Small intestine (tissue), 16 donors: Measurements from ENCODE around the gene LMNA. TPM values are rescaled to one million over a fixed set of nuclear protein-coding genes. Genes with fewer than 3 reads are reported as not detected.
"Not testable (repeated sequence)": the region's sequence is repeated elsewhere in the genome, so short reads cannot be mapped to it uniquely, and the experiment has no call there.

Source experiments
- DNase-seq, 2 donors: peaks; one replicate each; pipeline versions ENCODE4 v3.0.0 to v3.0.0-alpha.2; 2013
- FAIRE-seq: peaks from 2 replicates; lab custom pipeline; 2012; peaks lifted over from hg19 to GRCh38; lab: Jason Lieb, UNC
- H3K27ac ChIP-seq, 3 donors: one replicate each; pipeline ENCODE4 v1.5.1; 2013; ENCODE audit warnings: low read length in 2 of 3, mild to moderate bottlenecking in 2 of 3, control low read depth in 1 of 3, inconsistent platforms in 1 of 3, low read depth in 1 of 3, moderate library complexity in 1 of 3
- H3K27me3 ChIP-seq, 3 donors: one replicate each; pipeline ENCODE4 v1.6.1; 2013; ENCODE audit warnings: low read length in 3 of 3, inconsistent platforms in 1 of 3; ENCODE audit not compliant: control insufficient read depth in 3 of 3, insufficient read depth in 3 of 3
- H3K36me3 ChIP-seq, 3 donors: one replicate each; pipeline ENCODE4 v1.6.1; 2013; ENCODE audit warnings: low read length in 3 of 3, inconsistent platforms in 1 of 3, low read depth in 1 of 3, mild to moderate bottlenecking in 1 of 3, moderate library complexity in 1 of 3; ENCODE audit not compliant: control insufficient read depth in 3 of 3, insufficient read depth in 2 of 3
- H3K4me1 ChIP-seq, 3 donors: one replicate each; pipeline ENCODE4 v1.6.1; 2013; ENCODE audit warnings: low read length in 2 of 3, inconsistent platforms in 1 of 3, low read depth in 1 of 3, mild to moderate bottlenecking in 1 of 3, moderate library complexity in 1 of 3; ENCODE audit not compliant: control insufficient read depth in 3 of 3, insufficient read depth in 2 of 3
- H3K4me3 ChIP-seq, 3 donors: one replicate each; pipeline ENCODE4 v1.5.1; 2013; ENCODE audit warnings: low read length in 3 of 3, control low read depth in 1 of 3, inconsistent platforms in 1 of 3, low read depth in 1 of 3, mild to moderate bottlenecking in 1 of 3, moderate library complexity in 1 of 3
- H3K9me3 ChIP-seq, 2 donors: one replicate each; pipeline ENCODE4 v1.6.1; 2013; ENCODE audit warnings: low read depth in 1 of 2, low read length in 1 of 2; ENCODE audit not compliant: control insufficient read depth in 2 of 2, insufficient read depth in 1 of 2
- WGBS, 3 donors: extraction: QIAGEN DNeasy Blood & Tissue Kit; methylation state at CpG; one replicate each; pipeline ENCODE4 v1.1.7; 2013; 5-methylcytosine and 5-hydroxymethylcytosine counted together
- long read RNA-seq, 10 donors: transcript quantifications; one replicate each; lab custom pipeline, GENCODE V29; 2026
- polyA plus RNA-seq, 4 donors: library from polyadenylated mRNA; stranded (reverse) in 3 of 4; unstranded in 1 of 4; fragments of 200-250 nt in 3 of 4; fragments of 120-200 nt in 1 of 4; gene quantifications; one replicate each; pipeline versions ENCODE4 v1.2.1 to v1.2.3, GENCODE V29; 2013
- donor health status: healthy with polysubstance abuse.
- donor health status: control.
- donor health status: control.
- donor health status: Bipolar disorder and iron deficiency.
- donor health status: healthy.

The LMNA gene
- 100 to 1,000 TPM in 3 of 4 donors, 10 to 100 TPM in 1; 89.7 to 168 (median 105) TPM for polyA plus RNA-seq
- long read RNA-seq, donor 1: 0 reads
- long read RNA-seq, donor 2, partial matches to known transcripts: 5 of 8 reads
- long read RNA-seq, donor 2, other reads (novel, unspliced or antisense): 0 of 8 reads
- long read RNA-seq, donor 3, partial matches to known transcripts: 17 of 19 reads
- long read RNA-seq, donor 3, other reads (novel, unspliced or antisense): 0 of 19 reads
- long read RNA-seq, donor 4, partial matches to known transcripts: 0 of 1 reads
- long read RNA-seq, donor 4, other reads (novel, unspliced or antisense): 0 of 1 reads
- long read RNA-seq, donor 5, partial matches to known transcripts: 27 of 29 reads
- long read RNA-seq, donor 5, other reads (novel, unspliced or antisense): 0 of 29 reads
- long read RNA-seq, donor 6, transcript LMNA-206 (12 exons, 3,190 nt): major isoform, 5 of 22 reads
- long read RNA-seq, donor 6, partial matches to known transcripts: 16 of 22 reads
- long read RNA-seq, donor 6, other reads (novel, unspliced or antisense): 0 of 22 reads
- long read RNA-seq, donor 7: 0 reads
- long read RNA-seq, donor 8, partial matches to known transcripts: 14 of 17 reads
- long read RNA-seq, donor 8, other reads (novel, unspliced or antisense): 0 of 17 reads
- long read RNA-seq, donor 9, transcript LMNA-206 (12 exons, 3,190 nt): major isoform, 6 of 13 reads
- long read RNA-seq, donor 9, partial matches to known transcripts: 6 of 13 reads
- long read RNA-seq, donor 9, other reads (novel, unspliced or antisense): 0 of 13 reads
- long read RNA-seq, donor 10, transcript LMNA-206 (12 exons, 3,190 nt): major isoform, 15 of 28 reads
- long read RNA-seq, donor 10, partial matches to known transcripts: 9 of 28 reads
- long read RNA-seq, donor 10, other reads (novel, unspliced or antisense): 0 of 28 reads

- H3K27ac ChIP-seq: peak within 1 kb of the TSS; percentile 85 to 95 (median 93)
- peak; percentile 91 to 94 for DNase-seq
- 0 to 1% (median 1%) methylated on average over 33 to 37 of the region's 37 CpGs for WGBS, 3 donors
- H3K4me1 ChIP-seq: peaks cover 0 to 27% (median 7%) of the 10 kb centered on the region in 3 donors
- no peak for FAIRE-seq
- H3K27me3 ChIP-seq: no peaks in the 10 kb centered on the region
- H3K4me3 ChIP-seq: peak within 1 kb of the TSS; percentile 65 to 99 (median 85)
- no peaks in the 10 kb centered on the region for H3K9me3 ChIP-seq
- peaks cover 0 to 15% (median 0%) of the 10 kb centered on the region in 3 donors for H3K36me3 ChIP-seq
Measured at GRCh38 chr1:156114101-156114918, at the start of gene LMNA. TSS of gene LMNA (plus strand) at chr1:156114711. CDS start at chr1:156114919, 208 bp downstream.

- peaks cover 0 to 67% (median 2%) of the 10 kb centered on the region in 3 donors for H3K36me3 ChIP-seq
- 86 to 92% (median 89%) methylated on average over 3 of the region's 3 CpGs for WGBS, 3 donors
- H3K4me1 ChIP-seq: peaks cover 0 to 13% (median 0%) of the 10 kb centered on the region in 3 donors
- no peaks in the 10 kb centered on the region for H3K9me3 ChIP-seq
- DNase-seq (no peak), FAIRE-seq (no peak)
- H3K4me3 ChIP-seq: no peak overlapping the region
- no peak overlapping the region for H3K27ac ChIP-seq
- H3K27me3 ChIP-seq: no peaks in the 10 kb centered on the region
Measured at GRCh38 chr1:156065212-156065611, 49.3 kb upstream of the LMNA start.

GRCh38 chr1:156065871-156066270, 48.6 kb upstream of the LMNA start:
- DNase-seq (no peak), FAIRE-seq (no peak)
- Histone ChIP-seq H3K4me1 (peaks cover 0 to 13% (median 0%) of the 10 kb centered on the region in 3 donors), H3K9me3 (no peaks in the 10 kb centered on the region), H3K4me3 (no peak overlapping the region), H3K36me3 (peaks cover 0 to 73% (median 2%) of the 10 kb centered on the region in 3 donors), H3K27ac (no peak overlapping the region), H3K27me3 (no peaks in the 10 kb centered on the region)
- 78 to 89% (median 86%) methylated on average over 16 of the region's 16 CpGs for WGBS, 3 donors

GRCh38 chr1:156067262-156067661, 47.2 kb upstream of the LMNA start:
- FAIRE-seq (no peak), DNase-seq (no peak)
- no peaks in the 10 kb centered on the region for H3K9me3 ChIP-seq
- no peak overlapping the region for H3K27ac ChIP-seq
- peaks cover 0 to 13% (median 0%) of the 10 kb centered on the region in 3 donors for H3K4me1 ChIP-seq
- H3K36me3 ChIP-seq: peaks cover 0 to 86% (median 2%) of the 10 kb centered on the region in 3 donors
- WGBS, 3 donors: 74 to 88% (median 85%) methylated on average over 2 of the region's 2 CpGs
- H3K27me3 ChIP-seq: no peaks in the 10 kb centered on the region
- no peak overlapping the region for H3K4me3 ChIP-seq

- 79 to 95% (median 80%) methylated on average over 3 of the region's 3 CpGs for WGBS, 3 donors
- H3K4me1 ChIP-seq: peaks cover 0 to 10% (median 0%) of the 10 kb centered on the region in 3 donors
- H3K9me3 ChIP-seq: no peaks in the 10 kb centered on the region
- no peak for DNase-seq
- no peak for FAIRE-seq
- H3K4me3 ChIP-seq: no peak overlapping the region
- no peaks in the 10 kb centered on the region for H3K27me3 ChIP-seq
- H3K27ac ChIP-seq: no peak overlapping the region
- H3K36me3 ChIP-seq: peaks cover 0 to 85% (median 2%) of the 10 kb centered on the region in 3 donors
Measured at GRCh38 chr1:156069490-156070455, 44.7 kb upstream of the LMNA start.

- no peaks in the 10 kb centered on the region for H3K9me3 ChIP-seq
- H3K4me1 ChIP-seq: peaks cover 0 to 10% (median 0%) of the 10 kb centered on the region in 3 donors
- 67 to 70% (median 69%) methylated on average over 4 of the region's 4 CpGs for WGBS, 3 donors
- H3K4me3 ChIP-seq: no peak overlapping the region
- H3K36me3 ChIP-seq: peaks cover 0 to 83% (median 2%) of the 10 kb centered on the region in 3 donors
- FAIRE-seq (no peak), DNase-seq (no peak)
- H3K27me3 ChIP-seq: no peaks in the 10 kb centered on the region
- no peak overlapping the region for H3K27ac ChIP-seq
Measured at GRCh38 chr1:156070548-156070947, 44.0 kb upstream of the LMNA start.

- 85 to 98% (median 89%) methylated on average over 5 to 7 of the region's 7 CpGs for WGBS, 3 donors
- H3K4me3 ChIP-seq, FAIRE-seq, H3K27ac ChIP-seq, H3K27me3 ChIP-seq, H3K9me3 ChIP-seq, DNase-seq: not testable (repeated sequence)
- H3K4me1 ChIP-seq: peaks cover 0 to 15% (median 0%) of the 10 kb centered on the region in 3 donors
- peaks cover 0 to 81% (median 2%) of the 10 kb centered on the region in 3 donors for H3K36me3 ChIP-seq
Measured at GRCh38 chr1:156071332-156071816, 43.1 kb upstream of the LMNA start.
